Measurements from ENCODE around the gene C1orf53.

The C1orf53 gene

GRCh38 chr1:197907846-197908616 lies 5.6 kb downstream of the C1orf53 start:
- DNase-seq (ENCODE audit: extremely low read depth in 1 of 2, low read depth in 1 of 2) = no peak

GRCh38 chr1:197908716-197909220 lies 6.3 kb downstream of the C1orf53 start:
- no peak for DNase-seq (ENCODE audit: extremely low read depth in 1 of 2, low read depth in 1 of 2)

GRCh38 chr1:197909384-197909783 lies 7.0 kb downstream of the C1orf53 start:
- DNase-seq (ENCODE audit: extremely low read depth in 1 of 2, low read depth in 1 of 2) = no peak

- DNase-seq (ENCODE audit: extremely low read depth in 1 of 2, low read depth in 1 of 2) = no peak
These were observed 7.9 kb downstream of the C1orf53 start for GRCh38 chr1:197910120-197910991.

- no peak for DNase-seq (ENCODE audit: extremely low read depth in 1 of 2, low read depth in 1 of 2)
These were observed 8.9 kb downstream of the C1orf53 start for GRCh38 chr1:197911111-197911856.

GRCh38 chr1:197911857-197912696 lies 9.6 kb downstream of the C1orf53 start:
- DNase-seq (ENCODE audit: extremely low read depth in 1 of 2, low read depth in 1 of 2) = no peak

- DNase-seq (ENCODE audit: extremely low read depth in 1 of 2, low read depth in 1 of 2) = no peak
These were observed 10.5 kb downstream of the C1orf53 start for GRCh38 chr1:197912739-197913494.

- DNase-seq (ENCODE audit: extremely low read depth in 1 of 2, low read depth in 1 of 2) = no peak
These were observed 11.3 kb downstream of the C1orf53 start for GRCh38 chr1:197913495-197914276.

- DNase-seq (ENCODE audit: extremely low read depth in 1 of 2, low read depth in 1 of 2) = no peak
These were observed 12.1 kb downstream of the C1orf53 start for GRCh38 chr1:197914510-197914909.

- no peak for DNase-seq (ENCODE audit: extremely low read depth in 1 of 2, low read depth in 1 of 2)
These were observed 12.9 kb downstream of the C1orf53 start for GRCh38 chr1:197915260-197915861.

- no peak for DNase-seq (ENCODE audit: extremely low read depth in 1 of 2, low read depth in 1 of 2)
These were observed 13.6 kb downstream of the C1orf53 start for GRCh38 chr1:197915862-197916499.

- no peak for DNase-seq (ENCODE audit: extremely low read depth in 1 of 2, low read depth in 1 of 2)
These were observed 14.1 kb downstream of the C1orf53 start for GRCh38 chr1:197916500-197916983.

GRCh38 chr1:197917805-197918651 lies 15.6 kb downstream of the C1orf53 start:
- DNase-seq (ENCODE audit: extremely low read depth in 1 of 2, low read depth in 1 of 2) = no peak

- no peak for DNase-seq (ENCODE audit: extremely low read depth in 1 of 2, low read depth in 1 of 2)
These were observed 16.4 kb downstream of the C1orf53 start for GRCh38 chr1:197918807-197919345.

- DNase-seq (ENCODE audit: extremely low read depth in 1 of 2, low read depth in 1 of 2) = no peak
These were observed 17.1 kb downstream of the C1orf53 start for GRCh38 chr1:197919346-197920066.

GRCh38 chr1:197920067-197920396 lies 17.6 kb downstream of the C1orf53 start:
- DNase-seq (ENCODE audit: extremely low read depth in 1 of 2, low read depth in 1 of 2) = no peak

Data from activated CD8-positive, alpha-beta memory T cell treated with anti-CD3 and anti-CD28 coated beads for 1 hour (primary cell).